Mucosa of rectum (tissue), 2 donors: ENCODE measurements around the gene ARHGEF39.
A peak's percentile ranks its signal among the peaks of the same experiment; 100 is the strongest.

ENCODE experiments used
- H3K27ac ChIP-seq, 2 donors: one replicate each; pipeline ENCODE4 v1.7.0; 2013; ENCODE audit warnings: inconsistent platforms in 2 of 2, low read depth in 2 of 2, low read length in 2 of 2
- H3K27me3 ChIP-seq, 2 donors: one replicate each; pipeline ENCODE4 v1.7.0; 2013; ENCODE audit warnings: low read length in 2 of 2; ENCODE audit not compliant: control insufficient read depth in 2 of 2, insufficient read depth in 2 of 2
- H3K36me3 ChIP-seq, 2 donors: one replicate each; pipeline ENCODE4 v1.7.0; 2013; ENCODE audit warnings: low read length in 2 of 2; ENCODE audit not compliant: control insufficient read depth in 2 of 2, insufficient read depth in 2 of 2
- H3K4me1 ChIP-seq, 2 donors: one replicate each; pipeline ENCODE4 v1.7.0; 2013; ENCODE audit warnings: low read length in 2 of 2, mild to moderate bottlenecking in 1 of 2; ENCODE audit not compliant: control insufficient read depth in 2 of 2, insufficient read depth in 2 of 2
- H3K4me3 ChIP-seq, 2 donors: one replicate each; pipeline ENCODE4 v1.7.0; 2013; ENCODE audit warnings: low read length in 2 of 2
- H3K9ac ChIP-seq, 2 donors: one replicate each; pipeline ENCODE4 v1.7.0; 2013; ENCODE audit warnings: low read length in 2 of 2, low read depth in 1 of 2, mild to moderate bottlenecking in 1 of 2
- H3K9me3 ChIP-seq, 2 donors: one replicate each; pipeline ENCODE4 v1.7.0; 2013; ENCODE audit warnings: low read length in 2 of 2; ENCODE audit not compliant: control insufficient read depth in 2 of 2
- donor health status: healthy.
- donor health status: Normal muscosa, but diverticular disease.

ARHGEF39 gene

GRCh38 chr9:35664531-35665470 is at the start of gene ARHGEF39:
TSS of gene ARHGEF39 (minus strand) at chr9:35665195. CDS start at chr9:35665169, 26 bp downstream.
- Histone ChIP-seq H3K27ac (peak within 1 kb of the TSS; percentile 60 to 79), H3K36me3 (peaks cover 0 to 13% of the 10 kb centered on the region in 2 donors), H3K27me3 (no peaks in the 10 kb centered on the region), H3K9me3 (no peaks in the 10 kb centered on the region), H3K4me3 (peak within 1 kb of the TSS; percentile 75 to 77), H3K4me1 (peaks cover 37 to 48% of the 10 kb centered on the region in 2 donors), H3K9ac (peak within 1 kb of the TSS; percentile 80 to 91)

GRCh38 chr9:35714123-35714522 is 49.1 kb upstream of the ARHGEF39 start:
- no peaks in the 10 kb centered on the region for H3K27me3 ChIP-seq
- no peak overlapping the region for H3K27ac ChIP-seq
- no peak overlapping the region for H3K9ac ChIP-seq
- no peak overlapping the region for H3K4me3 ChIP-seq
- H3K9me3 ChIP-seq, result no peaks in the 10 kb centered on the region
- H3K36me3 ChIP-seq, result peaks cover 87% of the 10 kb centered on the region in 2 donors
- no peaks in the 10 kb centered on the region for H3K4me1 ChIP-seq

GRCh38 chr9:35713578-35713977 is 48.6 kb upstream of the ARHGEF39 start:
- Histone ChIP-seq H3K4me3 (no peak overlapping the region), H3K36me3 (peaks cover 81 to 85% of the 10 kb centered on the region in 2 donors), H3K27ac (no peak overlapping the region), H3K27me3 (no peaks in the 10 kb centered on the region), H3K4me1 (no peaks in the 10 kb centered on the region), H3K9me3 (no peaks in the 10 kb centered on the region), H3K9ac (no peak overlapping the region)

- Histone ChIP-seq H3K27ac (no peak overlapping the region), H3K36me3 (peaks cover 80 to 85% of the 10 kb centered on the region in 2 donors), H3K4me1 (no peaks in the 10 kb centered on the region), H3K27me3 (no peaks in the 10 kb centered on the region), H3K4me3 (no peak overlapping the region), H3K9me3 (no peaks in the 10 kb centered on the region), H3K9ac (no peak overlapping the region)
Measured at GRCh38 chr9:35712762-35713400, 47.9 kb upstream of the ARHGEF39 start.

GRCh38 chr9:35711501-35712428 is 46.8 kb upstream of the ARHGEF39 start:
- no peaks in the 10 kb centered on the region for H3K9me3 ChIP-seq
- no peaks in the 10 kb centered on the region for H3K27me3 ChIP-seq
- H3K4me3 ChIP-seq, result no peak overlapping the region
- no peak overlapping the region for H3K27ac ChIP-seq
- no peaks in the 10 kb centered on the region for H3K4me1 ChIP-seq
- peaks cover 80 to 85% of the 10 kb centered on the region in 2 donors for H3K36me3 ChIP-seq
- no peak overlapping the region for H3K9ac ChIP-seq

GRCh38 chr9:35710818-35711500 is 46.0 kb upstream of the ARHGEF39 start:
- Histone ChIP-seq H3K4me1 (no peaks in the 10 kb centered on the region), H3K36me3 (peaks cover 80 to 85% of the 10 kb centered on the region in 2 donors), H3K9me3 (no peaks in the 10 kb centered on the region), H3K27ac (no peak overlapping the region), H3K27me3 (no peaks in the 10 kb centered on the region), H3K4me3 (no peak overlapping the region), H3K9ac (no peak overlapping the region)

- Histone ChIP-seq H3K36me3 (peaks cover 83 to 88% of the 10 kb centered on the region in 2 donors), H3K9me3 (no peaks in the 10 kb centered on the region), H3K4me1 (no peaks in the 10 kb centered on the region), H3K9ac (no peak overlapping the region), H3K27ac (no peak overlapping the region), H3K4me3 (no peak overlapping the region), H3K27me3 (no peaks in the 10 kb centered on the region)
Measured at GRCh38 chr9:35708146-35708545, 43.2 kb upstream of the ARHGEF39 start.

GRCh38 chr9:35706951-35707350 is 42.0 kb upstream of the ARHGEF39 start:
- Histone ChIP-seq H3K9me3 (no peaks in the 10 kb centered on the region), H3K27me3 (no peaks in the 10 kb centered on the region), H3K36me3 (peaks cover 82 to 88% of the 10 kb centered on the region in 2 donors), H3K4me3 (no peak overlapping the region), H3K27ac (no peak overlapping the region), H3K9ac (no peak overlapping the region), H3K4me1 (no peaks in the 10 kb centered on the region)

- Histone ChIP-seq H3K9ac (no peak overlapping the region), H3K27ac (no peak overlapping the region), H3K4me1 (no peaks in the 10 kb centered on the region), H3K9me3 (no peaks in the 10 kb centered on the region), H3K27me3 (no peaks in the 10 kb centered on the region), H3K36me3 (peaks cover 79 to 88% of the 10 kb centered on the region in 2 donors), H3K4me3 (no peak overlapping the region)
Measured at GRCh38 chr9:35705836-35706430, 40.9 kb upstream of the ARHGEF39 start.
